OCI-LY7 (cell line): Measurements from ENCODE around the gene TRIM72. TPM values are rescaled to one million over a fixed set of nuclear protein-coding genes. Genes with fewer than 3 reads are reported as not detected.

Source experiments
- BruUV-seq: library from RNA; stranded (reverse); fragments of 400-500 nt; replicated peaks from 2 replicates; lab custom pipeline; 2021; lab: Mats Ljungman, UMichigan
- CTCF ChIA-PET: fragments of 300-600 bp; sonication (Branson Sonifier 250); formaldehyde crosslinking; loops from one replicate; lab custom pipeline; 2022; ENCODE audit warnings: antibody characterized with exemption; ENCODE audit not compliant: unreplicated experiment; lab: Charles Lee
- POLR2A ChIA-PET: fragments of 300-600 bp; sonication (Branson Sonifier 250); formaldehyde crosslinking; loops from one replicate; lab custom pipeline; 2022; ENCODE audit warnings: antibody characterized with exemption; lab: Charles Lee
- DNase-seq: peaks from one replicate; pipeline ENCODE4 v3.0.0-alpha.2; 2015; ENCODE audit warnings: low spot score
- H2AFZ ChIP-seq: fragments of 200-600 bp; sonication (generic), shearing (Covaris generic); 2 replicates; pipeline ENCODE4 v1.6.1; 2014; ENCODE audit warnings: mild to moderate bottlenecking, antibody characterized with exemption, low read length, moderate library complexity
- H3K27ac ChIP-seq: fragments of 200-600 bp; sonication (generic); 2 replicates; pipeline ENCODE4 v1.5.1; 2014; ENCODE audit warnings: mixed run types, low read depth, mild to moderate bottlenecking, moderate library complexity, low read length, inconsistent platforms; ENCODE audit not compliant: poor library complexity, severe bottlenecking
- H3K36me3 ChIP-seq: fragments of 200-600 bp; sonication (generic); 2 replicates; pipeline ENCODE4 v1.6.1; 2014; ENCODE audit warnings: mild to moderate bottlenecking, antibody characterized with exemption, low read length, moderate library complexity, mixed read lengths; ENCODE audit not compliant: insufficient read depth
- H3K4me1 ChIP-seq: fragments of 200-600 bp; sonication (generic); 2 replicates; pipeline ENCODE4 v1.5.1; 2014; ENCODE audit warnings: mild to moderate bottlenecking, low read length; ENCODE audit not compliant: insufficient read depth, poor library complexity, severe bottlenecking
- H3K4me2 ChIP-seq: fragments of 200-600 bp; sonication (generic); 2 replicates; pipeline ENCODE4 v1.6.1; 2014; ENCODE audit warnings: mild to moderate bottlenecking, low read length
- H3K4me3 ChIP-seq: fragments of 200-600 bp; sonication (generic); 2 replicates; pipeline ENCODE4 v1.5.1; 2014; ENCODE audit warnings: mild to moderate bottlenecking, low read depth, low read length; ENCODE audit not compliant: poor library complexity, severe bottlenecking
- H3K79me2 ChIP-seq: fragments of 200-600 bp; sonication (generic); 2 replicates; pipeline ENCODE4 v1.6.1; 2016; ENCODE audit warnings: low read depth, mild to moderate bottlenecking, low read length, moderate library complexity, mixed read lengths; ENCODE audit not compliant: insufficient read depth
- H3K9me2 ChIP-seq: fragments of 200-600 bp; sonication (generic); 2 replicates; pipeline ENCODE4 v1.6.1; 2016; ENCODE audit warnings: mild to moderate bottlenecking, low read length, mixed read lengths; ENCODE audit not compliant: insufficient read depth
- H3K9me3 ChIP-seq: fragments of 200-600 bp; sonication (generic); 2 replicates; pipeline ENCODE4 v1.6.1; 2014; ENCODE audit warnings: mild to moderate bottlenecking, mixed run types, low read length, mixed read lengths
- H4K20me1 ChIP-seq: fragments of 200-600 bp; sonication (generic); 2 replicates; pipeline ENCODE4 v1.6.1; 2014; ENCODE audit warnings: mild to moderate bottlenecking, antibody characterized with exemption, low read length, moderate library complexity, mixed read lengths; ENCODE audit not compliant: insufficient read depth
- CTCF ChIP-seq: fragments of 200-600 bp; sonication (generic); conservative IDR thresholded peaks from 2 replicates; pipeline ENCODE4 v1.5.1; 2014; ENCODE audit warnings: mild to moderate bottlenecking, antibody characterized with exemption, low read length, moderate library complexity, mixed read lengths
- EZH2phosphoT487 ChIP-seq: fragments of 200-600 bp; sonication (generic); IDR thresholded peaks from 2 replicates; pipeline ENCODE4 v1.6.1; 2018; ENCODE audit warnings: low read depth, borderline replicate concordance, mild to moderate bottlenecking, mixed run types, antibody characterized with exemption, low read length, moderate library complexity, mixed read lengths
- intact Hi-C: fragments of 100-400 bp; cut with micrococcal nuclease; formaldehyde crosslinking; loops from one replicate; pipeline ENCODE4 v1.10.0; 2022; ENCODE audit not compliant: unreplicated experiment
- total RNA-seq, 2 experiments: library from RNA; depleted of rRNA in 1 of 2; stranded (reverse); fragments of >200 nt in 1 of 2; shearing (Covaris generic) in 1 of 2; gene quantifications; 2 replicates each; pipeline ENCODE4 v1.2.3, GENCODE V29; 2014 to 2022

Gene TRIM72
- total RNA-seq, 2 experiments from 2014 or later = 0.13 to 1.1 TPM

DNA sequence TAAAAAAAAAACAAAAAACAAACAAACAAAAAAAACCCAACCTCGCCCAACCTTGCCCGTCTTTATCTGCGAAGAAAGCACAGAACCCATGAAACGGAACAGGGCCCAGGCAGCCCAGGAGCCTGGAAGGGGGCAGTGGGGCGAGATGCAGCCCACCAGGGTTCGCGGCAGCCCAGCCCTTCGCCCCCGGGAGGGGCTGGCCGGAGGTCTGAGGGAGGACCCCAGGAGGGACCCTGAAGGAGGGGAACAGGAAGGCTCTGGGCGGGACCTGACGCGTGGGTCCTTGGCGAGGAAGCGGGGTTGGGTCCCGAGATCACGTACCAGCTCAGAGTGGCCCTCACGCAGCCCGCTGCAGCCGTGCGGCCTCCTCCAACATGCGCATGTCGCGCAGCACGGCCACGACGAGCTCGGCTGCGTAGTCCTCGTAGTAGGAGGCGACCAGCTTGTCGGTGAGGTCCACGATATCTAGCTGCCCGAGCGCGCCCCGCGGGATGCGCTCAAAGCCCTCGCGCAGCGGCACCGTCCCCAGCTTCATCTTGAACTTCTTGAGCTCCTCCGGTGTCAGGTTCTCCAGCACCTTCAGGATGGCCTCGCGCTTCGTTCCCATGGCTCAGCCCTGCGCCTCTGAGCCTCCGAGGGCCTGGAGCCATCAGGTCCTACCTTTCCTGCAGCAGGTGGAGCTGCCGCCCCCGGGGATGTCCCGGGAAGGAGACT is 2.7 kb downstream of the TRIM72 start, which contains the start of gene PYDC1:
TSS of gene PYDC1 (minus strand) at position 714 of the 714 bp plus-strand sequence. CDS start at position 607, 107 bp downstream.
- H3K9me2 ChIP-seq = no peaks in the 10 kb centered on the region
- H3K79me2 ChIP-seq = no peaks in the 10 kb centered on the region
- no peak within 1 kb of the TSS for H3K4me3 ChIP-seq
- no peak for DNase-seq
- CTCF ChIA-PET = no interaction called here
- no peak within 1 kb of the TSS for H3K4me2 ChIP-seq
- TF ChIP-seq CTCF = no peak
- TF ChIP-seq EZH2phosphoT487 = no peak
- peaks cover 9% of the 10 kb centered on the region for H3K4me1 ChIP-seq
- H3K9me3 ChIP-seq = no peaks in the 10 kb centered on the region
- no peaks in the 10 kb centered on the region for H4K20me1 ChIP-seq
- no peak within 1 kb of the TSS for H3K27ac ChIP-seq
- POLR2A ChIA-PET = interaction anchor here (0.5 to 0.9 kb wide), 4 partner anchors 8 to 148 kb away, joined by 3 to 4 read pairs (median 3); no protein-coding TSS in a partner anchor
- H3K36me3 ChIP-seq = no peaks in the 10 kb centered on the region
- no TSS peak for BruUV-seq
- no peak within 1 kb of the TSS for H2AFZ ChIP-seq
- intact Hi-C loops = no loop called here

GRCh38 chr16:31217136-31217530 is 3.2 kb downstream of the TRIM72 start:
- no TSS peak for BruUV-seq
- Histone ChIP-seq H3K9me3 (no peaks in the 10 kb centered on the region), H2AFZ (no peak overlapping the region), H3K4me2 (no peak overlapping the region), H4K20me1 (no peaks in the 10 kb centered on the region), H3K79me2 (no peaks in the 10 kb centered on the region), H3K27ac (no peak overlapping the region), H3K4me1 (peaks cover 9% of the 10 kb centered on the region), H3K4me3 (no peak overlapping the region), H3K9me2 (no peaks in the 10 kb centered on the region), H3K36me3 (no peaks in the 10 kb centered on the region)
- no peak for DNase-seq
- intact Hi-C loops = no loop called here
- TF ChIP-seq EZH2phosphoT487 (no peak), CTCF (no peak)
- ChIA-PET CTCF (no interaction called here), POLR2A (interaction anchor here (0.5 to 0.9 kb wide), 3 partner anchors 9 to 148 kb away, joined by 3 read pairs; no protein-coding TSS in a partner anchor)

GRCh38 chr16:31219154-31219741 is 5.3 kb downstream of the TRIM72 start:
- Histone ChIP-seq H3K36me3 (no peaks in the 10 kb centered on the region), H3K9me3 (no peaks in the 10 kb centered on the region)
- intact Hi-C loops = no loop called here

More at GRCh38 chr16:31219154-31219741, 5.3 kb downstream of the TRIM72 start:
- Histone ChIP-seq H3K4me2 (no peak overlapping the region), H3K9me2 (no peaks in the 10 kb centered on the region), H3K27ac (no peak overlapping the region), H2AFZ (no peak overlapping the region), H3K79me2 (no peaks in the 10 kb centered on the region), H4K20me1 (no peaks in the 10 kb centered on the region), H3K4me1 (no peaks in the 10 kb centered on the region), H3K4me3 (no peak overlapping the region)
- TF ChIP-seq CTCF (no peak), EZH2phosphoT487 (no peak)
- DNase-seq = no peak
- BruUV-seq = no TSS peak
- ChIA-PET CTCF (no interaction called here), POLR2A (no interaction called here)
